GM19324 (cell line): ENCODE results near the gene LARP4B.
"Not testable (repeated sequence)": the region's sequence is repeated elsewhere in the genome, so short reads cannot be mapped to it uniquely, and the experiment has no call there.

ENCODE experiments used
- ATAC-seq: cut with Tn5 transposase; IDR thresholded peaks from one replicate; pipeline ENCODE4 v1.9.1; 2021; ENCODE audit warnings: mild to moderate bottlenecking, moderate library complexity; ENCODE audit not compliant: unreplicated experiment, low FRiP score

The LARP4B gene

DNA sequence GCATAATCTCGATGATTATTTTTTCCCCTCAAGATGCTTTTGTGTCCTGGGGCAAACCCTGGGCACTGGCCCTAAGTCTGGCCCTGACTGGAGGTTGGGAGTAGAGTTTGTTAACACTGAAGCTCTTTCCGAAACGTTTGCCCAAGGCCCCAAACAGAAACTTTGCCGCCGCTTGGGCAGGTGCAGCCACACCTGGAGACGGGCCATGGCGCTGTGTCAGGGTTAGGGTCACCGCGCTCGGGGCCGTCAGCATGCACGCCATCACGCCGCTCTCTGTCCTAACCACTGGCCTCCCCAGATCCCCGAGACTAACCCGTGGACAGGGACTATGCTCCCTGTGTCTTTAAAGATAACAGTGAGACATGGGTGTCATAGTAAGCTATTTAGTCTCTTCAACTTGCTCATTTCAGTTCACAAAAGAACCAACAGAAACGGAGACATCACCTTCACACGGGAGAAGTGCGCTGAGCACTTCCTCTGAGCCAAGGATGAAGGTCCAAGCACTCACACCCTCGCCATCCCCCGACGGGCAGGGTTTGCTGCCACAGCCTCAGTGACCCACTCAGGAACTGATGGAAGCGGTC, 156.8 kb downstream of the LARP4B start:
- ATAC-seq: no peak

DNA sequence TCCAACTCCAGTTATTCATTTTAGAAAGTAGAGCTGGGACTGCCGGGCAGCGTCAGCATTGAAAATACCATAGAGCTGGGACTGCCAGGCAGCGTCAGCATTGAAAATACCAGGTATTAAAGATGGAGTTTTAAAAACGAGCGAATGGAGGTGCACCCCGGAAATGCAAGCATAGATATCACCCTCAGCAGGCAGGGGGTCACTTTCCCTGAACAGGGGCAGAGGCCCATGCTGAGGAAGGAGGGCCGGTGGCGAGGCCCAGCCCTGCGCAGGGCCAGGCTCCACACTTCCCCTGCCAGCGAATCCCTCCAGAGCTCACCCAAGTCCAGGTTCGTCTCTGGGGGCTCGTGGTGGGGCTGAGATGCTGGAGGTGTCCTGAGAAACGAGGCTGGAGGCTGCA, 157.3 kb downstream of the LARP4B start:
- no peak for ATAC-seq

DNA sequence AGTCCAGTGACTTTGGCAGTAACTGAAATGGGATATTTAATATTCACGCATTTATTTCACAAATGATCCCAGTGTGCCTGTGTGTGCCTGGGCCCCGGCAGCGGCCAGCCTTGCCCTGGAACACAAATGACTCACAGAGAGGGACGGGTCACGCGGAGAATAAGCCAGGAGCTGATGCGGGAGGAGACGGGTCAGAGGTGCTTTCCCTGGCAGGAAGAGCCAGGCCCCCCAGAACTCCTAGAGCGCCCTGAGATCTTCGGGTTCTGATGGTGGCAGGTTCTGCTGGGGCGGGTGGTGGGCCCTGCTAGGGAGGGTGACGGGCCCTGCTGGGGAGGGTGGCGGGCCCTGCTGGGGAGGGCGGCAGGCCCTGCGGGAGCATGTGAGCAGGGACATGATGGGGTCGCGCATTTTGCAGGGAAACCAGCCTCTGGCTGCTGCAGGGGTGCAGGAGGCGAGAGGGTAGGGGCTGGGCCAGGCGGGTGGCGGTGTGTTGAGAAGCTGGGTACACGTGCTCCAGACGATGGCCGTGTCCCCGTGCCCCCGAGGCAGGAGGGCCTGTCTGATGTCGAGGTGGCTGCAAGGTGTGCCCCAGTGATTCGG, 157.8 kb downstream of the LARP4B start:
- no peak for ATAC-seq

DNA sequence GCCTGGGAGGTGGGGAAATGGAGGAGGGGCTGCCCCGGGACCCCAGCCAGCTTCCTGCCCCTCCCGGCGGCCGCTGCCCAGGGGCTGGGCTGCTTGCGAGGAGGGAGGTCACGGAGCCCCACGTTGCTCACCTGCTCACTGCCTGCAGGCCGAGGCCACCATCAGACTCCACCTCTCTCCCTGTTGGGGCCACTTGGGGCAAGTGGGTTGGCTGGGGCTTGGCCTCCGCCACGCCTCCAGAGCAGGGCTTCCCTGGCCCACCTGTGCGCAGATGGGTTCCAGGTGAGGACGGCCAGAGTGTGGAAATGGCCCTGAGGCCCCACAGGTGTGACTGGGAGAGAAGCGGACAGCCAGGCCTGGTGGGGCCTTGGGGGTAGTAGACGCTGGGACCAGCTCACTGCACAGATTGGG, 159.3 kb downstream of the LARP4B start:
- ATAC-seq: no peak

DNA sequence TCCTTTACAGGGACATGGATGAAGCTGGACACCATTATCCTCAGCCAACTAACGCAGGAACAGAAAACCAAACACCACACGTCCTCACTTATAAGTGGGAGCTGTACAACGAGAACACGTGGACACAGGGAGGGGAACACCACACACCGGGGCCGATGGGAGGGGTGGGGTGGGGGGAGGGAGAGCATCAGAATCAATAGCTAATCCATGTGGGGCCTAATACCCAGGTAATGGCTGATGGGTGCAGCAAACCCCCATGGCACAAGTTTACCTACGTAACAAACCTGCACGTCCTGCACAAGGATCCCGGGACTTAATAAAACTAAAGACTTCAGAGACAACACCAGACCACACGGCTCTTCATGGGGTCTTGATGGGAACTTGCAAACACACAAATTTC, 159.9 kb downstream of the LARP4B start:
- no peak for ATAC-seq

DNA sequence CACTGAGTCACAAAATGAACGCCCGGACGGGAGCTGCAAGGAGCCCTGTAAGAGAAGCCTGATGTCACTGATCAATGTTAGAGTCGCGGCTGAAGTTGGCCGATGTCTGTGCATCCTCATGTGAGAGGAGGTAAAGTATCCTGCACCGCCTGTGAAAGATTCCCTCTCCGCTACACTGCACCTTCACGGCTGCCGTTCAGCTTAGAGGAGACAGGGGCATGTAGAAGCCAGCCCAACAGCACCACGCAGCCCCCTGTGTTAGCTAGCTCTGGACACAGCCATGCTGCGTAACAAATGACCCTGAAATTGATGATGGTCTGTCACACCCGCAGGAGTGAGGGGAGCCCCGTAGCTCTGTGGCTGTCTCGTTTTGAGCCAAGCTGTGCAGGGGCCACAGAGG, 160.5 kb downstream of the LARP4B start:
- no peak for ATAC-seq

GRCh38 chr10:770048-770712, 161.3 kb downstream of the LARP4B start:
- ATAC-seq: not testable (repeated sequence)

- no peak for ATAC-seq
Observed at GRCh38 chr10:767794-768193, 163.7 kb downstream of the LARP4B start.

- ATAC-seq: no peak
Observed at GRCh38 chr10:767211-767610, 164.3 kb downstream of the LARP4B start.

DNA sequence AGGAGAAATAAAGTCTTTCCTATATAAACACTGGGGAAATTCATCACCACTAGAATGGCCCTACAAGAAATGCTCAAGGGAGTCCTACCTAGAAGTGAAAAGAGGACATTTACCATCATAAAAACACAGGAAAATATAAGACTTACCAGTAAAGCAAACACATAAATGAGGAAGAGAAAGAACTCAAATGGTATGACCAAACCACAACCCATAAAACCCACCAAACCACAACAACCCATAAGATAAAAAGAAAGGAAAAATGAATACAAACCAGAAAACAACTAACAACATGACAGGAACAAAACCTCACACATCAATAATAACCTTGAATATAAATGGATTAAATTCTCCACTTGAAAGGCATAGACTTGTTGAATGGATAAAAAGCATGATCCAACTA, 170.1 kb downstream of the LARP4B start:
- no peak for ATAC-seq

DNA sequence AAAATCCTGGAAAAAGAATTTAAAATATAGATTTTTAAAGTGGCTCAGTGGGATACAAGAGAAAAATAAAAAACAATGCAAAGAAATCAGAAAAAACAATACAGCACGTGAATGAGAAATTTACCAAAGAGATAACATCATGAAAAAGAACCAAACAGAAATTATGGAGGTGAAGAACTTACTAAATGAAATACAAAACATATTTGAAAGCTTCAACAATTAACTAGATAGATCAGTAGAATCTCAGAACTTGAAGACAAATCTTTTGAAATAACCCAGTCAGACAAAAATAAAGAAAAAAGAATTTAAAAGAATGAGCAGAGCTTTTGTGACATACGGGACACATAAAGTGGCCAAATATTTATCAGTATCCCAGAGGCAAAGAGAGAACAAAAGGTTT, 170.9 kb downstream of the LARP4B start:
- no peak for ATAC-seq

GRCh38 chr10:759898-760477, 171.5 kb downstream of the LARP4B start:
- ATAC-seq: no peak
